HG02763 (cell line): ENCODE data around the gene TVP23C.
"Not testable (repeated sequence)": the region's sequence is repeated elsewhere in the genome, so short reads cannot be mapped to it uniquely, and the experiment has no call there.

Experiments used
- ATAC-seq: cut with Tn5 transposase; IDR thresholded peaks from one replicate; pipeline ENCODE4 v1.9.1; 2021; ENCODE audit warnings: mild to moderate bottlenecking, moderate library complexity; ENCODE audit not compliant: unreplicated experiment

TVP23C gene

GRCh38 chr17:15563375-15563857 lies at the start of gene TVP23C:
TVP23C (minus strand) TSS chr17:15563483; CDS start chr17:15563448, 35 bp downstream.
- peak; percentile 74 for ATAC-seq

DNA sequence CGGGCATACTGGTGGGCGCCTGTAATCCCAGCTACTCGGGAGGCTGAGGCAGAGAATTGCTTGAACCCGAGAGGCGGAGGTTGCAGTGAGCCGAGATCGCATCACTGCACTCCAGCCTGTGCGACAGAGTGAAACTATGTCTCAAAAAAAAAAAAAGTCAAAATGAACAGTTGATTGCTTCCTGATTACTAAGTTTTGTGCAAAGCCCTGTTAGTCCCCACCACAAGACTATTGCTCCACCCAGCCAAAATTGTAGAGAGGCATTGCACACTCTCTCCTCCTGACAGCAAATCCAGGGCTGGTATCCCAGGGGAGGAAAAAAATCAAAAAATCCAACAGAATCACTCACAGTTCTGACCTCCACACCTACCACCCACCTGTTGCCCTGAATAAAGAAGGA lies 29.7 kb upstream of the TVP23C start:
- not testable (repeated sequence) for ATAC-seq

GRCh38 chr17:15591986-15592385 lies 28.7 kb upstream of the TVP23C start:
- ATAC-seq, result not testable (repeated sequence)

GRCh38 chr17:15590844-15591243 lies 27.6 kb upstream of the TVP23C start:
- ATAC-seq, result not testable (repeated sequence)

DNA sequence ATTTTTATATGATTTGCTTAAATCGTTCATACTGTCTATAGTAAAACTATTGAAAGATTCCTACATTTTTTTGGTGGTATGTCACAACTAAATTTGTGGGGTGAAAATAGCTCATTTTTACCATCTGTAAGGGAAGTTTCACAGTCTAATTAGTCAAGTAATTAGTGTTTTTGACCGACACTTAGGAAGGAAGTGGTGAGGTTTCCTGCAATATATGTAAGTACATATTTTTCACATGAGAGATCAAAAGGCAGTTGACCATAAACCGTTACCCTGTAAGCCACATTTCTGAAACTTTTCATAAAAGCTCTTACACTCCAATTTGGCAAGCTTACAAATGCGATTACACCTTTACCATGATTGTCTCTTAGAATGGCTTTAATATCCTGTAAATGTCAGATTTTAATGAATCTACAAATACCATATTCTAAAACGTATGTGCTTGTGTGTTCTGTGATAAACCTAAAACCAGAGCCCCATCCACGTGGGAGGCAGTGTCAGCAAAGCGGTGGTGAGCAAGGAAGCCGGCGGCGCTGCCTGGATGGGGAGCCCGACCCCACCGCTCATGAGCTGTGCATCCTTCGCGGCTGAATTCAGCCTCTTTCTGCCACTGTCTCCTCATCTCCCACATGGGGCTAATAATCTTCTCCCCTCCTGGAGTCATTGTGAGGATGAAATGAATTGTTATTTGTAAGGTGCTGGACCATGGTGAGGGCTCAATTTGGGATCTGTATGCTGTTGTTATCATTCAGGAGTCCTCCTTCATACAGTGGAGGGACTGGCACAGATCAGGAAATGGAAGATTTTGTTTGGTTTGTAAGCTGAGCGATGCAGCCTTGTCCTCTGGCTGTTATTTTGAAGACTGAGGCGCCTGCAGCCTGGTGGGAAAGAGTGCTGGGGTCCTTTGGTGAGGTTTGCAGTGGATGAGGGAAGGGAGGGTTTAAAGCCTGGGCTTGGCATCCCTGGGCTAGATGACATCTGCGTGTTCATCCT lies 26.6 kb upstream of the TVP23C start:
- not testable (repeated sequence) for ATAC-seq

- ATAC-seq, result not testable (repeated sequence)
Observed at GRCh38 chr17:15588017-15588416, 24.7 kb upstream of the TVP23C start.

DNA sequence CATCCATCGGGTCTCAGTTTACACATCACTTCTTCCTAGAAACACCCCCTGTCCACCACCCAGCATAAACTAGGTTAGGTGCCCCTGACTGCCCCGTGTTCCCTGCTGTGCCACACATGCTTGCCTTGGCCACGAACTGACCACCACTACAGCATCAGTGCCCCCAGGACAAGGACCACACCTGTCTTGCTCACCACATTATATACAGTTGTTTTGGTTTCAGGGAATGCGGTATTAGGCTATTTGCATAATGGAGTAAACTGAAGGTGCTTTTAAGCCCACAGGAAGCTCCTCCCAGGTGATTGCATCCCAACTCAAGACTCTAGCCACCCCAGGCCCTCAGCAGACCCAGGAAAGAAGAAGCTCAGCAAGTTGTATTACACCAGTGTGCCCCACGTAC lies 20.0 kb upstream of the TVP23C start:
- not testable (repeated sequence) for ATAC-seq

DNA sequence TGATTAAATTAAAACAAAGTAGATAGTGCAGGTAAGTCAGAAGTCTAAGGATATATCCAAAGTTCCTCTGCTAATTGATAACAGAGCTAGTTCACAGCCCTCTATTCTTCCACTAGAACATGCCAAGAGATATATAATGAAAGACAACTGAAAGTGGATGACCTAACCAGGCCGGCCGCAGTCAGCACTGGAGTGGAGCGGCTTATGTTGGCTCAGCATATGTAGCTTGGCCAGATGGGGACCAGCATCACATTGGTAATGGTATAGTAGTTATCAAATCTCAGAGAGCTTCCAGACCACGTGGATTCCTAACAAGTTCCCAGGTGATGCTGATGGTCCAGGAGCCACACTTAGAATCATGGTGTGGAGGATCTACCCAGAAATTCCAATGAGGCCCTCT lies 18.2 kb upstream of the TVP23C start:
- ATAC-seq, result not testable (repeated sequence)

GRCh38 chr17:15576848-15577247 lies 13.6 kb upstream of the TVP23C start:
- not testable (repeated sequence) for ATAC-seq

DNA sequence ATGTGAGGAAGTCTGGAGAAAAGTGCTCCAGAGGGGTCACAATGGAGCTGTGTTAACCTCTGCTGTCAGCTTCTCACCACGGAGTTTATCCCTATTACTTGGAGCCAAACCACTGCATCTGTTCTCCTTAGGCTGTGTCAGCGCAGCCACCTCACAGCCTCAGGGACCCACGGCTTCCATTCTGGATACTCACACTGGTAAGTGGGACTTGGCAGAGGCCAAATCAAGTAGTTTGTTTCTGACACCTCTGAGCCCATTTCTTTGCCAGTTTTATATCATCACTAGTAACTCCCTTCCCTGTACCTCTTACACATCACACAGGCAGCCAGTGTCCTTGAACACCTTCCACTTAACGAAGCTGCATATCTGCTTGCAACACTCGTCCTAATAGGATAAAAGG lies 11.4 kb upstream of the TVP23C start:
- not testable (repeated sequence) for ATAC-seq

DNA sequence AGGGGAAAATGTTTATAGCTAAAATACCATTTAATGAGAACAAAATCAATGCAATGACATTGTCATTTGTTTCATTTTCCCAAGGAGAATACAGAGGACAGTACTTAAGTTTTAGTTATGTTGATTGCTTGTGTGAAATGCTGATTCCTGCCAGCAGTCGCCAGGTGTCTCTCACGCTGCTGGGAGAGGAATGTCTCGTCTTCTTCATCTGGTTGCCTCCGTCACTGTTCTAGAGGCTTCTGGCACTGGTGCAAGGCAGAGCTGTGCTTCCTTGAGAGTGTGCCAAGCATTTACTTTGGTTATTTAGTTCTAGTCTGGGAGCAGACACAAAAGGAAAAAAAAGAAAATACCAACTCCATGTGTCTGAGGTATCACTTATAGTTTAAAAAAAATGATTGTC lies 10.6 kb upstream of the TVP23C start:
- ATAC-seq, result not testable (repeated sequence)

DNA sequence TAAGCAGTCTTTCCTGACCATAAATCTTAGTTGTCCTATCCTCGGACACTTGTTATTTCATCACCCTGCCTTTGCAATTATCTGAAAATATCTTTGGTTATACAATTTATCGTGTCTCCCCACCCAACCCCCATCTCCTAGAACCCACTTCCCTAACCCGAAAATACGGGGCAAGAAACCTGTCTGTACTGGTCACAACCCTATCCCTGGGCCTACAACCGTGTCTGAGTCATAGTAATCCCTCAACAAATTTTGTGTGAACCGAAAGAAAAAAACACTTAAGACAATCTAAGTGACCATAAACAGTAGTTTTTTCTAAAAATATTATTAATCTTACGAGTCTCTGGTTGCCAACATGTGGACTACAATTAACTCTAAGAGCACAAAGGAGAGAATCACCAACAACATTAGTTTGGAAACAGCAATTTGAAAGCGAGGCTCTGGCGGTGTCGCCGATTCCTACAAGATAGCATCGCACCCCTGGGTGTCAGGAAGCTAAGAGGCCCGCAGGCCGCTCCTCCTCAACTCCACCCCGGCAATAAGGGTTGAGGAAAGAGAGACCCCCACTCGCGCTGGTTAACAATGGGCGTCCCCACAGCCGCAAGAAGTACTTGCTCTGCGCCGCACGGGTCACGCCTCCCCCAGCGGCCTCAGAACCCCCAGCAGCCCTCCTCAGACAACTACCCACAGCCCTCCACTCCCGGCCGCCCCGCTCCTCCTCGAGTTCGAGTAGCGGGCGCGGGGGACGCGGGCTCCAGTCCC lies 489 bp downstream of the TVP23C start:
- ATAC-seq, result peak; percentile 29

DNA sequence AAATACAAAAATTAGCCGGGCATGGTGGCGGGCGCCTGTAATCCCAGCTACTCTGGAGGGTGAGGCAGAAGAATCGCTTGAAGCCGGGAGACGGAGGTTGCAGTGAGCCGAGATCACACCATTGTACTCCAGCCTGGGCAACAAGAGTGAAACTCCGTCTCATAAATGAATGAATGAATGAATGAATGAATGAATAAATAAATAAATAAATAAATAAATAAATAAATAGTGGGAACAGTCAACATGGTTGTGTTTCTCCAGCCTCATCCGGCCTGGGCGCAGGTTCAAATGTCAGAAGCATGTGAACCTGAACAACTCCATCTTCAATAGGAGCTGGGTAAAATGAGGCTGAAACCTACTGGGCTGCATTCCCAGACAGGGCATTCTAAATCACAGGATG lies 1.8 kb downstream of the TVP23C start:
- not testable (repeated sequence) for ATAC-seq

DNA sequence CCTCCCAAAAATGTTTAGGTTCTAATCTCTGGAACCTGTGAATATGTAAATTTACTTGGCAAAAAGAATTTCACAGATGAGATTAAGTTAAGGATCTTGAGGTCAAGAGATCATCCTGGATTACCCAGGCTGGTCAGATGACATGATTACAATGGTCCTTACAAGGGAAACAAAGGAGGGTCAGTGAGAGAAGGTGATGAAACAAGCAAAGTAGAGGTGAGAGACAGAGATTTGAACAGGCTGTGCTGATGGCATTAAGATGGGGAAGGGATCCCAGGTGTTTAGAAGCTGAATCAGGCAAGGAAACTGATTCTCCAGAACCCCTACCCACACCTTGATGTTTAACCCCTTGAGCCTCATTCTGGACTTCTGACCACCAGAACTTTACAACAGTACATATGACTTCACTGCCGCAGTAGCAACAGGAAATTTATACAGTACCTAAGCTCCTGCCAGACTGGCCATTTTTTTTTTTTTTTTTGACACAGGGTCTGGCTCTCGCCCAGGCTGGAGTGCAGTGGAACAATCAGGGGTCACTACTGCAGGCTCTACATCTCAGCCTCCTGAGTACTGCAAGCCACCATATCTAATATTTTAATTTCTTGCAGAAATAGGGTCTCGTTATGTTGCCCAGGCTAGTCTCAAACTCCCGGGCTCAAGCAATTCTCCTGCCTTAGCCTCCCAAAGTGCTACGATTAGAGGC lies 4.7 kb downstream of the TVP23C start:
- ATAC-seq, result not testable (repeated sequence)

- ATAC-seq, result not testable (repeated sequence)
Observed at GRCh38 chr17:15557334-15557832, 5.9 kb downstream of the TVP23C start.

- not testable (repeated sequence) for ATAC-seq
Observed at GRCh38 chr17:15552932-15553331, 10.4 kb downstream of the TVP23C start.

GRCh38 chr17:15549552-15549951 lies 13.7 kb downstream of the TVP23C start:
- ATAC-seq, result not testable (repeated sequence)

DNA sequence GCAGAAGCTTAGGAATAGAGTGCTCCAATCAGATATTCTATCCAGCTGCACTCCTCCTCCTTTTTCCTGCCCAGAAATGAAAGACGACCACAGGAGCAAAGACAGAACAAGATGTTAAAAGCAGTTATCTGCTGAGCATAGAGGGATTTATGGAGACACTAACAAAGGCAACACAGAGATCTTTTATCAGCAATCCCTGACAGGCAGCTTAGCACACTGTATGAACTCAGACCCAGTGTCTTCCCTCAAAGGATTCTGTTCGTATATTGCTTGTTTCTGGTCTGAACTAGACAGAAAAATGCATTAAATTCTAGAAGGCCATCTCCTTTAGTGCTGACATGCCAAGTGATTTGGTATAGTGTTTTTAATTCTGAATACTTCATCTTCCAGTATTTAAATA lies 16.7 kb downstream of the TVP23C start:
- not testable (repeated sequence) for ATAC-seq

DNA sequence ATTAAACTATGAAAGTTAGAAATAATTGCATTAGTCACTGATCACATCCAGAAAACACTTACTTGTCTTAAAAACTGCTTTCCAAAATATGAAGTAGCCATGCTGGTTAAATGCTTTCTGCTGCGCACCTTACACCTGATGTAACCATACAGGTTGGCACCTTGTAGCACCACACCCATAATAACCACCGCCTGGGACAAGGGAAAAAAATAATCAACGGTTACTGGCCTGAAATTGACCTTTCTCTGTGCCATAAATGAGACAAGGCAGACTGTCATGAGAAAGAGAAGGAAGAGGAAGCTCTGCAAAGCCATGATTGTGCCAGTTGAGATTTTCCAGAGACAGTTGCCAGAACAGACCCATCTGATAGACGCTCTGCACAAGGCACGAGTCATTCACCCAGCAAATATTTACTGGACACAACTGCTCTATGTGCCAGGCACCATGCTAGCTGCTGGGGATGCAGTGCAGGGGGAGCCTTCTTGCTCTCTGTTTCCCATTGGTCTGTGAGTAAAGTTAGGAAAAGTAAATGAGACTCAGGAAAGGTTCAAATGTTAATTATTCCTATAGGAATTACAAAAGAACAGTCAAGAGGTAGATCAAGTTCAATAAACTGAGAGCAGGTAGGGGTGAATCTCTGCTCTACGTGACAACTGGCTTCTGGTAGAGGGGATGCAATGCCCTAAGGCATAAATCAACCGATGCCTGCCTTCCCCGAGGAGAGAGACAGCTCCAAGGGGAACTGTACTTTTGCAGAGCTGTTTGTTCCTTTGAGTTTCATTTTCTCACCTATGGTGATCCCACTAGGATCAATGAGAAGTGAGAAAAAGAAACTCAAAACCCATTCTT lies 22.7 kb downstream of the TVP23C start:
- ATAC-seq, result not testable (repeated sequence)

GRCh38 chr17:15533122-15533521 lies 30.2 kb downstream of the TVP23C start:
- not testable (repeated sequence) for ATAC-seq
